WTC11 (cell line): ENCODE data around the gene NKPD1.

Experiments used
- MXD4 ChIP-seq: fragments of 250-450 bp; sonication (Bioruptor Pico); IDR thresholded peaks from 2 replicates; pipeline ENCODE4 v1.8.0; 2021; ENCODE audit warnings: mild to moderate bottlenecking, moderate library complexity, borderline replicate concordance
- ZBTB21 ChIP-seq: sonication (generic); formaldehyde crosslinking; IDR thresholded peaks from 2 replicates; pipeline ENCODE4 v1.8.1; 2023; ENCODE audit warnings: mild to moderate bottlenecking, missing genetic modification reagents, borderline replicate concordance
- TF ChIP-seq, protein P1 (sequence below): fragments of 200-600 bp; IDR thresholded peaks from 2 replicates; pipeline ENCODE4 v1.8.0; 2022; ENCODE audit warnings: antibody characterized with exemption
- TF ChIP-seq, protein P2 (sequence below): sonication (generic); formaldehyde crosslinking; IDR thresholded peaks from 2 replicates; pipeline ENCODE4 v1.8.1; 2023; ENCODE audit warnings: mild to moderate bottlenecking, missing genetic modification reagents, moderate library complexity

DNA sequence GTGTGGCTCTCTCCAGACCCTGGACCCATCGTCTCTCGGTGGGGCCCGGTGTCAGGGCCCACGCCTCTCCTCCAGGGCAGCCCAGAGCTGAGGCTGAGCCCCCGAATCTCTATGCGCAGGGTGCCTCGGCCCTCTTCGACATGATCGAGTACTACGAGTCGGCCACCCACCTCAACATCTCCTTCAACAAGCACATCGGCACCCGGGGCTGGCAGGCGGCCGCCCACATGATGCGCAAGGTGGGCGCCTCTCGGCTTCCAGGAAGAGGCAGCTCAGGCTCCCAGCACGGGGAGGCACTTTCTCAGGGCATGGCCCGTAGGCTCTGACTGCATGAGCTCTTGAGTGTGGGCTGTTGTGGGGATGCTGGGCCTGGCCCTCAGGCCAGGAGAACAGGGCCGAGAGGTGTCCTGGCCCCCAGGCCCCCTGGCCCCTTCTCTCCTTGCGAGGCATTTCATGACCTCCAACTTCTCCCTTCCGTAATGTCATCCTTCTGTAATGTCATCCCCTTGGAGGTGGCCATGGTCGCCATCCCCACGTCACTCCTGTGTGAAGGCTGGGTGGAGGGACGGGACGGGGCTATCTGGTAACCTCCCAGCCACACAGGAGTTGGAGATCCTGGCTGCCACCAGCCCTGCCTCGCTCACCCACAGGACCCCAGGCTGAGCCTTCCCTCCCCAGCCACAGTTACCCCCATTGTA lies 19.4 kb downstream of the NKPD1 start:
- TF ChIP-seq, protein P1, sequence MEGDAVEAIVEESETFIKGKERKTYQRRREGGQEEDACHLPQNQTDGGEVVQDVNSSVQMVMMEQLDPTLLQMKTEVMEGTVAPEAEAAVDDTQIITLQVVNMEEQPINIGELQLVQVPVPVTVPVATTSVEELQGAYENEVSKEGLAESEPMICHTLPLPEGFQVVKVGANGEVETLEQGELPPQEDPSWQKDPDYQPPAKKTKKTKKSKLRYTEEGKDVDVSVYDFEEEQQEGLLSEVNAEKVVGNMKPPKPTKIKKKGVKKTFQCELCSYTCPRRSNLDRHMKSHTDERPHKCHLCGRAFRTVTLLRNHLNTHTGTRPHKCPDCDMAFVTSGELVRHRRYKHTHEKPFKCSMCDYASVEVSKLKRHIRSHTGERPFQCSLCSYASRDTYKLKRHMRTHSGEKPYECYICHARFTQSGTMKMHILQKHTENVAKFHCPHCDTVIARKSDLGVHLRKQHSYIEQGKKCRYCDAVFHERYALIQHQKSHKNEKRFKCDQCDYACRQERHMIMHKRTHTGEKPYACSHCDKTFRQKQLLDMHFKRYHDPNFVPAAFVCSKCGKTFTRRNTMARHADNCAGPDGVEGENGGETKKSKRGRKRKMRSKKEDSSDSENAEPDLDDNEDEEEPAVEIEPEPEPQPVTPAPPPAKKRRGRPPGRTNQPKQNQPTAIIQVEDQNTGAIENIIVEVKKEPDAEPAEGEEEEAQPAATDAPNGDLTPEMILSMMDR, result no peak
- TF ChIP-seq, protein P2, sequence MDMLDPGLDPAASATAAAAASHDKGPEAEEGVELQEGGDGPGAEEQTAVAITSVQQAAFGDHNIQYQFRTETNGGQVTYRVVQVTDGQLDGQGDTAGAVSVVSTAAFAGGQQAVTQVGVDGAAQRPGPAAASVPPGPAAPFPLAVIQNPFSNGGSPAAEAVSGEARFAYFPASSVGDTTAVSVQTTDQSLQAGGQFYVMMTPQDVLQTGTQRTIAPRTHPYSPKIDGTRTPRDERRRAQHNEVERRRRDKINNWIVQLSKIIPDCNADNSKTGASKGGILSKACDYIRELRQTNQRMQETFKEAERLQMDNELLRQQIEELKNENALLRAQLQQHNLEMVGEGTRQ (CRISPR knock-in tag), result no peak
- no peak for TF ChIP-seq MXD4
- no peak for TF ChIP-seq ZBTB21
